22Rv1 (cell line): ENCODE data around the gene ANKRD36C.
"Not testable (repeated sequence)": the region's sequence is repeated elsewhere in the genome, so short reads cannot be mapped to it uniquely, and the experiment has no call there.

Source experiments
- CTCF ChIP-seq: fragments of 450-650 bp; IDR thresholded peaks from 2 replicates; pipeline ENCODE4 v1.5.1; 2017; ENCODE audit warnings: mild to moderate bottlenecking
- ZFX ChIP-seq: fragments of 450-650 bp; IDR thresholded peaks from 2 replicates; pipeline ENCODE4 v1.6.1; 2017; ENCODE audit warnings: antibody characterized with exemption, borderline replicate concordance

GRCh38 chr2:95824218-95824617 lies 167.4 kb downstream of the ANKRD36C start:
- not testable (repeated sequence) for TF ChIP-seq CTCF, ZFX
